CD4-positive, alpha-beta T cell treated with Interleukin-12 subunit alpha and Interleukin-12 subunit beta, for 1 hour (primary cell): ENCODE results near the gene OR6S1.
"Not testable (repeated sequence)": the region's sequence is repeated elsewhere in the genome, so short reads cannot be mapped to it uniquely, and the experiment has no call there.

Experiments used
- DNase-seq: peaks from one replicate; pipeline ENCODE4 v3.0.0-alpha.2; 2020

OR6S1 gene

DNA sequence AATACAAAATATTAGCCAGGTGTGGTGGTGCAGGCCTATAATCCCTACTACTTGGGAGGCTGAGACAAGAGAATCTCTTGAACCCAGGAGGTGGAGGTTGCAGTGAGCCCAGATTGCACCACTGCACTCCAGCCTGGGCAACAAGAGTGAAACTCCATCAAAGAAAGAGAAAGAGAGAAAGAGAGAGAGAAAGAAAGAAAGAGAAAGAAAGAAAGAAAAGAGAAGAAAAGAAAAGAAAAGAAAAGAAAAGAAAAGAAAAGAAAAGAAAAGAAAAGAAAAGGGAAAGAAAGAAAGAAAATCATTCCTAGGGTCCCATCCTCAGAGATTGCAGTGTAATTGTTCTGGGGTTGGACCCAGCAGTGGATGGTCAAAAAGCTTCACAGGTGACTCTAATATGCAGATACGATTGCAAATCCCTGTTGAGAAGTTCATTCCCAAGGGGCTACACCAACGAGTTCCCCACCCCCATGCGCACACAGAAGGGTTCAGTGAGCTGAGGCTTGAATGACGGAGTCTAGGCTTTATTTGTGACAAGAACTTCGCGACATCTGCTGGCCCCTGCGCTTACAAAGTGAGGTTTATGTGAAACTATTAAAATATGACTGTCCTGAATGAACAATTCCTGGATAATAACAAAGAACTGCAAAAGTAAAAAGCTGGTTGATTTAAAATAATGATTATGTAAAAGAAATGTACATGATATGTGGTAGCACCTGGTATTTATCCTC is 32.9 kb downstream of the OR6S1 start:
- DNase-seq: no peak

DNA sequence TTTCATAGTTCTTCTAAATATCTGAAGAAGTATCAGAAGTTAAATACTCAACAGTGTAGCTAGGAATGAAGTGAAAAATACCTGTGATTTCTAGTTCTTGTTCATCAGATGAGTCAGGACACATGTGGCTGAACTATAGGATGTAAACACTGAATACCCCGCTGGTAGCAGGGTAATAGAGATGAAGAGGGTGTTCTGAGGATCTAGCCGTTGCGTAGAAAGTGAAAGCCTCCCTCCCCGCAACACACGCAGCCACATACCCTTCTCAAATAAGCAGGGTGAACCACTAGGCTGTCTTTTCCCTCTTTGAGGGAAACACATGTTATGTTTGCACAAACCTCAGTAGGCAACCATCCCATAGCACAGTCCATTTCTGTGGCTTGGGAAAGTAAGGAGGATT is 33.9 kb downstream of the OR6S1 start:
- no peak for DNase-seq

DNA sequence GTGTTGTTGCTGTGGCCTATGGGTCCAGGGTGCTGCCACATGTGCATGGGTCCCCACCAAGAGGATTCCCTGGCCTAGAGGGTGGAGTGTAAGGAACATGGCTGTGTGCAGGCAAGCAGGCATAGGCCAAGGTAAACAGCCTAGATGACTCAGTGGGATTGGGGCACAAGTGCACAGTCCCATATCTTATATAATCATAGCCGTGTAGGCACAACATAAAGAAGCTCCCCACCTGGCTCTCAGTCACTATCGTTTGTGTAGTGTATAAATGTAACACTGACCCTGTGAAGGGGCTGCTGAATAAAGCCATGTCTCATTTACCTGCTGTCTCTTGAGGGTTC is 34.6 kb downstream of the OR6S1 start:
- DNase-seq: no peak

DNA sequence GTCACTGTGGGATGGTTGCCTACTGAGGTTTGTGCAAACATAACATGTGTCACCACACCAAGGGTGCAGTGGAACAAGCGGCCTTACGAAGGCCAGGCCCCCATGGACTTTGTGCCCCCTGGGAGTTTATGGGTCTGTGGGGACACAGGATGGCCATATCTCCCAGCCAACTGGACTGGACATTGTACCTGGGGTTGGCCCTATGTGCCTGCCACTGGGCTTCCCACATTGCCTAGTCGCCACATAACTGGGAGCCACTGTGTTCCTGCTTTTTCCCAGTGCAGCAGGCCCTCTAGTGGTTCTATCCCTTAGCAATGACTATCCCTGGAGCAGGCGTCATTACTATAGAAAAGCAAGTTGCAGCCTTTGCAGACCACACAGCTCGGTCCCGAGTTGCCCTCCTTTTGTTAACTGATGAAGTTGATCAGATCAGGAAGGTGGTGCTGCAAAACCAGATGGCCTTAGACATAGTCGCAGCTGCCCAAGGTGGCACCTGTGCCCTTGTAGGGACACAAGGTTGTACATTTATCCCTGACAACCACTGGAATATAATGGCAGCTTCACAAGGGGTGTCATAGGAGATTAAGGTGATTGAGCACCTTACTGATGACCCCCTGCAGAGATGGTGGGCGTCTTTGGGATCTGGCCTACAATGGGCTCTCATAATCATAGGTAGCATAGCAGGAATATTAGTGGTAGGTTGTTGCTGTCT is 35.1 kb downstream of the OR6S1 start:
- no peak for DNase-seq

DNA sequence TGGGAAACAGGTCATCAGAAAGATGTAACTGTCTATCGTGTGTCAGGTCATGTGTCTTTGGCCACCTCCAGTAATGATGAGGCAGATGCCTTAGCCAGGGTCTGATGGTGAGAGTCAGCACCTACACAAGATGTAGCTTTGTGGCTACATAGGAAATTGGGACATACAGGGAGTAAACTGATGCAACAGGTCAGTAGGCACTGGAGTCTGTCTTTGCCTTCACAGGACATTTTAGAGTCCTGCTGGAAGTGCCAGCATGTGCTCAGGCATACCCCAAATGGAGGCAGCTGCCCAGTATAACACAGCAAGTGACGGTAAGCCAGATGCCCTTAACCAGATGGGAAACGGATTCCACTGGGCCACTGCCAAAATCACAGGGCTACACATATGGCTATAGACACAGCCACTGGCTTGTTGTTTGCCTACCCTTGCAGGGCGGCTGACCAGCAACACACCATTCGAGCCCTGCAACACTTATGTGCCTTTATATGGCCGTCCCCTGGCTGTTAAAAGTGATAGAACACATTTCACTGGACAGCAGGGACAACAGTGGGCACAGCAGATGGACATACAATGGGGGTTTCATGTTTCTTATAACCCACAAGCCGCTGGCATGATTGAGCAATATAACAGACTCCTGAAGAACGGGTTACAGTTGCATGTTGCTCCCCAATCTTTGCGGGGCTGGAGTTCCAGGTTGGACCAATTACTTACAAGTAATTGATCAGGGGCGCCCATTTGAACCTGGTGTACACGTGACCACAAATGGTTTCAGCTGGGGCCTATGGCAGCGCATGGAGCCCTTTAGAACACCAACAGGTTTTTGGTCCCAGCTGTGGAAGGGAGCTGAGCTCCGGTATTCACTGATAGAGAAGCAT is 37.4 kb downstream of the OR6S1 start:
- DNase-seq: no peak

DNA sequence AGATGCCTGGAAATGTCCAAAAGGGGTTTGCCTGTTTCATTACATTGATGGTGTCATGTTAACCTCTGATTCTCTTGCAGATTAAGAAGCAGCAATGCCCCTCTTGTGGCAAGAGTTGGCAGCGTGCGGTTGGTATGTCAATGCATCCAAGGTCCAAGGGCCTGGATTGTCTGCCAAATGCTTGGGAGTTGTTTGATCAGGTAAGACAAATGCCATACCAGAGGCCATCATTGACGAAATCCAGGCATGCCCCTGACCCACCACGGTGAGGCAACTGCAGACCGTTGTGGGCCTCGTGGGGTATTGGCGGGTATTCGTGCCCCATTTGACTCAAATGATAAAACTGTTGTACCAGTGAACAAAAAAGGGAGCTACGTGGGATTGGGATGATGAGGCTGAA is 38.9 kb downstream of the OR6S1 start:
- no peak for DNase-seq

DNA sequence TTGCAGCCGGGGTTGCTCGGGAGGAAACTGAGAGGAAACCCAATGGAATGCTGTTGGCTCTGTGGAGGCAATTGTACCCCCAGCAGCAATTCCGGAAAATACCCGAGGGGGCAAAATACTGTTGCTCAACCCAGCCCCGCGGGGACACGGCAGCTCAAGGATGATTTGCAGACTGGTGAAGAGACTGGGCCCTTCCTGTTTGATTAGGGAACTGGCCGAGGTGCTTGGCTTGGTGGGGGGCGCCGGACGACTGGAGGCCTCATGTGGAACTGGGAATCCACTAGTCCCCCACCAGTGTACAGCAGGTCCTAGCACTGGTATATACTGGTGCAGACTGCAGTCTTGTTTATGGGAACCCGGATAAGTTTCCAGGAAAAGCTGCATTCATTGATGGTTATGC is 40.0 kb downstream of the OR6S1 start:
- no peak for DNase-seq

DNA sequence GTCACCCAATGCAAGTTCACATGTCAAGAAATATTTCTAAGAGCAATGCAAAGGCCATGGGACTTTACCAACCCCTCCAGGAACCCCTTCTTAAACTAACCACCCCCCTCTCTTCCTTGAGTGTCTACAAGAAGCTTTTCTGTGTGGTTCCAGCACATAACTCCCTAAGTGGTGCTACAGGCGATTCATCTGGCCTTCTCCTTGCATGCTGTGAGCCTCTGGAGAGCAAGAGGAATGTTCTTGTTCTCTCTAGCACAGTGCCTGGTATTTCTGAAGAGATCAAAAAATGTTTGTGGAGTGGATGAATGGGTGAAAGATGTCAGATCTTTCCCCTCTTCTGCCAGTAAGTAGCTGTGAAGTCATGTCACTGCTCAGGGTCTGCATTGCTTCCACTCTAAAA is 44.4 kb downstream of the OR6S1 start:
- DNase-seq: no peak

DNA sequence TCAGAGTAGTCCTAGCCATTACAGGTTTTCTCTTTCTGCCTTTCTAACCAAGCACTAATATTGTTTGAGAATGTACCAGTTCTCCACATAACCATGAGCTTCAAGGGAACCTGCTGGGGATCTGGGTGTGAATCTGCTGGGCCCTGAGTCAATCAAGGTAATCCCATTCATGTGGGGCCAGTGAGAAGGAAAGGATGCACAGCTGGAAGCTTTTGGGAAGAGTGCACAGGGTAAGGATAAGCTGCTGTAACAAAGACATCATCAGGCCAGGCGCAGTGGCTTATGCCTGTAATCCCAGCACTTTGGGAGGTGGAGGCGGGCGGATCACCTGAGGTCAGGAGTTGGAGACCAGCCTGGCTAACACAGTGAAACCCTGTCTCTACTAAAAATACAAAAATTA is 45.8 kb downstream of the OR6S1 start:
- not testable (repeated sequence) for DNase-seq

DNA sequence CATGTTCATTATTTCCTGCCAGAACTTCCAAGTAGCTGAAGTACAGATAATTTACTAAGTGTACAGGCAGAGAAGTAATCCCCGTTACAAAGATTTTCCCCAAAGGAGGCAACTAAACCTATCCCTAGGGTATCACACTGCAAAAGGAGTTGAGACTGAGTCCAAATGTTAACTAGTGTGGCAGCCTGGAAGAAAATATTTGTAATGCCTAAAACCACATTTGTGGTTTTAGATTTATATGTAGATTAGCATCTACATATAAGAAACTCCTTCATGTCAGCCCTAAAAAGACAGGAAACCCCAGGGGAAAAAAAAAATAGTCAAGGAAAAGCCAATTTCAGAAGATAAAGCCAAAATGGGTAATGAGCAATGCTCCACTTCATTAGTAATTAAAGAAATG is 48.9 kb downstream of the OR6S1 start:
- DNase-seq: no peak

DNA sequence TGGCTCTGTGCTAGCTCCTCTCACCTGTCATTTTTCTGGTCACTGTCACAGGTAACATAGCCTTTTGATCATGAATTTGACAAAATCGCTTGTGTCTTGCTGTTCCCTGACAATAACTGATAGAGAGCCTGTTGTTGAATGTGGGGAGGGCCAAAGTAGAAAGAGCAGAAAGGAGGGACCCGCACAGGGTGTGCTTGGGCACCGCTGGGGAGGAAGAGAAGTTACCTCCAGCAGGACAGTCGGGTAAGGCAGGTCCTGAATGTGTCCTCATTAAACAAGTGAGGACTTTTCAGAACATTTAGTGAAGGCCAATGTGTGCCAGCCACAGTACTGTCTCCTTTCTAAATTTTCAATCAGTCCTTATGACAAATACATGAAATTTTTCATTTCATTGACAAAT is 50.3 kb downstream of the OR6S1 start, which contains the start of gene RNASE12:
Gene RNASE12, minus strand, starts transcription at position 142 of the 400 bp plus-strand sequence. CDS start 653 bp downstream, outside the sequence.
- DNase-seq: no peak
